GM12878 (cell line): Measurements from ENCODE around the gene SLCO4A1. TPM values are rescaled to one million over a fixed set of nuclear protein-coding genes. Genes with fewer than 3 reads are reported as not detected.

Experiments
- ATAC-seq: fragments of 200-7000 bp; cut with Tn5 transposase; 3 replicates; pipeline ENCODE4 v1.9.1; 2020; ENCODE audit warnings: mild to moderate bottlenecking, moderate library complexity
- BruUV-seq: library from RNA; stranded (reverse); fragments of 400-500 nt; replicated peaks from 2 replicates; lab custom pipeline; 2021; lab: Mats Ljungman, UMichigan
- CTCF ChIA-PET: fragments of 300-600 bp; sonication (Branson Sonifier 250); formaldehyde crosslinking; extraction: SDS; loops from one replicate; lab custom pipeline; 2021; ENCODE audit warnings: inconsistent platforms; lab: Yijun Ruan, JAX
- POLR2A ChIA-PET: fragments of 350-600 bp; formaldehyde crosslinking; extraction: SDS; loops from one replicate; lab custom pipeline; 2021; ENCODE audit warnings: inconsistent platforms; lab: Charles Lee
- RAD21 ChIA-PET: fragments of 300-600 bp; sonication (Branson Sonifier 250); formaldehyde crosslinking; loops from one replicate; lab custom pipeline; 2023; ENCODE audit warnings: antibody characterized with exemption; ENCODE audit not compliant: unreplicated experiment; lab: Charles Lee
- SMC1A ChIA-PET: fragments of 300-600 bp; sonication (Branson Sonifier 250); formaldehyde crosslinking; loops from one replicate; lab custom pipeline; 2023; ENCODE audit not compliant: unreplicated experiment, uncharacterized antibody; lab: Charles Lee
- DNase-seq: peaks from one replicate; pipeline ENCODE4 v3.0.0-alpha.2; 2011; ENCODE audit warnings: low read depth, low spot score
- FAIRE-seq: peaks from 3 replicates; lab custom pipeline; 2011; peaks lifted over from hg19 to GRCh38; lab: Jason Lieb, UNC
- H2AFZ ChIP-seq: 2 replicates; pipeline ENCODE4 v1.6.0; 2011; ENCODE audit warnings: low read depth, low read length, control low read depth; ENCODE audit not compliant: control insufficient read depth
- H3K27ac ChIP-seq: 2 replicates; pipeline ENCODE4 v1.5.1; 2011; ENCODE audit warnings: control low read depth; ENCODE audit not compliant: control insufficient read depth, insufficient read depth
- H3K27me3 ChIP-seq, 2 experiments: replicated peaks in 1 of 2; 2 replicates each; pipeline versions ENCODE4 v1.6.0 to v1.6.1; 2011; ENCODE audit warnings: low read length in 1 of 2; ENCODE audit not compliant: control insufficient read depth in 2 of 2, insufficient read depth in 2 of 2
- H3K36me3 ChIP-seq, 2 experiments: 2 replicates each; pipeline ENCODE4 v1.5.1; 2011; ENCODE audit warnings: low read length in 1 of 2; ENCODE audit not compliant: control insufficient read depth in 2 of 2, insufficient read depth in 2 of 2
- H3K4me1 ChIP-seq: 2 replicates; pipeline ENCODE4 v1.6.1; 2011; ENCODE audit warnings: mild to moderate bottlenecking, low read length, moderate library complexity, mixed read lengths; ENCODE audit not compliant: control insufficient read depth, insufficient read depth
- H3K4me2 ChIP-seq: 2 replicates; pipeline ENCODE4 v1.6.0; 2011; ENCODE audit warnings: control low read depth; ENCODE audit not compliant: control insufficient read depth, insufficient read depth
- H3K4me3 ChIP-seq: fragments of 200-600 bp; sonication (generic); 2 replicates; pipeline ENCODE4 v1.5.1; 2016
- H3K79me2 ChIP-seq: 2 replicates; pipeline ENCODE4 v1.6.0; 2011; ENCODE audit warnings: low read length; ENCODE audit not compliant: control insufficient read depth, insufficient read depth
- H3K9ac ChIP-seq: 2 replicates; pipeline ENCODE4 v1.8.0; 2011; ENCODE audit warnings: low read length, control low read depth, mixed read lengths; ENCODE audit not compliant: control insufficient read depth, insufficient read depth
- H3K9me3 ChIP-seq: replicated peaks from 3 replicates; pipeline ENCODE4 v1.5.1; 2011; ENCODE audit warnings: mild to moderate bottlenecking, low read length; ENCODE audit not compliant: control insufficient read depth, insufficient read depth
- H4K20me1 ChIP-seq: 2 replicates; pipeline ENCODE4 v1.6.0; 2011; ENCODE audit not compliant: control insufficient read depth, insufficient read depth
- BCL3 ChIP-seq: IDR thresholded peaks from 2 replicates; pipeline ENCODE4 v1.6.1; 2011; ENCODE audit warnings: borderline replicate concordance, low read depth, mild to moderate bottlenecking, moderate library complexity, low read length; ENCODE audit not compliant: insufficient read depth, poor library complexity, severe bottlenecking
- CHD1 ChIP-seq: IDR thresholded peaks from 2 replicates; pipeline ENCODE4 v1.6.1; 2012; ENCODE audit warnings: low read depth, low read length, improper control_type of control experiment
- WGBS: methylation state at CpG from one replicate; pipeline ENCODE4 v1.1.6; 2016; ENCODE audit warnings: low lambda C conversion rate; ENCODE audit not compliant: insufficient replicate concordance, insufficient coverage; ENCODE audit errors: missing lambda C conversion rate; 5-methylcytosine and 5-hydroxymethylcytosine counted together
- in situ Hi-C: fragments of 300-500 bp; cut with MboI; formaldehyde crosslinking; loops from 9 replicates; pipeline ENCODE4 v1.14.3; 2018; ENCODE audit warnings: mixed read lengths
- intact Hi-C: fragments of 100-400 bp; cut with micrococcal nuclease; formaldehyde crosslinking; loops from one replicate; pipeline ENCODE4 v1.14.2; 2022; ENCODE audit not compliant: unreplicated experiment
- polyA plus RNA-seq, 11 experiments: library from polyadenylated mRNA; depleted of rRNA in 4 of 11; unstranded in 6 of 11; stranded (reverse) in 5 of 11; fragments of >200 nt; fragmentation: Nextera tagmentation in 4 of 11; fragmentation: Illumina TruSeq in 1 of 11; extraction: Ambion mirVana in 4 of 11; extraction: Trizol in 1 of 11; gene quantifications; 1 replicate in 1 of 11; 2 replicates in 10 of 11; pipeline versions ENCODE4 v1.2.1 to v1.2.3, GENCODE V29; 2011 to 2016; ENCODE audit warnings: inconsistent platforms in 2 of 11, missing spikeins in 2 of 11, low read depth in 1 of 11
- total RNA-seq, 4 experiments: library from RNA; depleted of rRNA in 3 of 4; stranded (reverse); fragments of >200 nt in 3 of 4; fragmentation: Illumina TruSeq in 1 of 4; extraction: Trizol in 1 of 4; gene quantifications; 2 replicates each; pipeline versions ENCODE4 v1.2.1 to v1.2.3, GENCODE V29; 2013 to 2021

SLCO4A1 gene
- total and polyA plus RNA-seq, 10 of the 15 experiments (the other 5 are each of a cell fraction or from before 2014, with no cell fraction given): 2.1 to 30.7 (median 12.0) TPM

- ATAC-seq (no peak), FAIRE-seq (no peak), DNase-seq (no peak)
- no peak for TF ChIP-seq CHD1
- peak; percentile 16 for TF ChIP-seq BCL3
- Histone ChIP-seq H3K9me3 (no peaks in the 10 kb centered on the region), H2AFZ (no peak overlapping the region), H3K36me3 (peaks cover 4 to 5% of the 10 kb centered on the region in 2 experiments; a peak in 2 of 4 replicates), H3K9ac (no peak overlapping the region), H3K4me3 (no peak overlapping the region), H3K4me1 (peaks cover 57% of the 10 kb centered on the region), H4K20me1 (no peaks in the 10 kb centered on the region), H3K27me3 (no peaks in the 10 kb centered on the region), H3K79me2 (peaks cover 57% of the 10 kb centered on the region), H3K27ac (no peak overlapping the region), H3K4me2 (no peak overlapping the region)
- intact Hi-C loops (no loop called here), in situ Hi-C loops (no loop called here)
- SMC1A ChIA-PET: no interaction called here
- POLR2A ChIA-PET: no interaction called here
- 98% methylated on average over 6 of the region's 6 CpGs for WGBS
- CTCF ChIA-PET: interaction anchor here (0.6 kb wide), 1 partner anchor 200 kb away, joined by 3 read pairs; no protein-coding TSS in a partner anchor
- RAD21 ChIA-PET: no interaction called here
- BruUV-seq: no TSS peak
Observed at GRCh38 chr20:62649140-62649539, 6.8 kb downstream of the SLCO4A1 start.
